H9 (cell line): ENCODE results near the gene NR5A1. TPM values are rescaled to one million over a fixed set of nuclear protein-coding genes. Genes with fewer than 3 reads are reported as not detected.

Experiments used
- DNase-seq: peaks from one replicate; pipeline ENCODE4 v3.0.0-alpha.2; 2017
- H2AFZ ChIP-seq: one replicate; pipeline ENCODE4 v1.6.1; 2013; ENCODE audit warnings: mild to moderate bottlenecking, low read length, control low read depth, moderate library complexity
- H2AK5ac ChIP-seq: 2 replicates; pipeline ENCODE4 v1.6.1; 2013; ENCODE audit warnings: low read length, control low read depth, mixed read lengths; ENCODE audit not compliant: insufficient read length
- H2BK120ac ChIP-seq: one replicate; pipeline ENCODE4 v1.6.1; 2013; ENCODE audit warnings: low read depth, mild to moderate bottlenecking, low read length, control low read depth, inconsistent platforms; ENCODE audit not compliant: poor library complexity, severe bottlenecking
- H2BK12ac ChIP-seq: 2 replicates; pipeline ENCODE4 v1.6.1; 2013; ENCODE audit warnings: low read length, control low read depth, mixed read lengths, low read depth; ENCODE audit not compliant: insufficient read length
- H2BK15ac ChIP-seq: 2 replicates; pipeline ENCODE4 v1.6.1; 2013; ENCODE audit warnings: low read depth, low read length, control low read depth
- H2BK20ac ChIP-seq: one replicate; pipeline ENCODE4 v1.6.1; 2013; ENCODE audit warnings: low read depth, mild to moderate bottlenecking, low read length, control low read depth, inconsistent platforms; ENCODE audit not compliant: poor library complexity, severe bottlenecking
- H2BK5ac ChIP-seq: 2 replicates; pipeline ENCODE4 v1.6.1; 2013; ENCODE audit warnings: low read length, control low read depth, mixed read lengths; ENCODE audit not compliant: insufficient read length
- H3K14ac ChIP-seq: 2 replicates; pipeline ENCODE4 v1.6.1; 2013; ENCODE audit warnings: low read length, control low read depth; ENCODE audit not compliant: insufficient read depth
- H3K18ac ChIP-seq: 2 replicates; pipeline ENCODE4 v1.6.1; 2013; ENCODE audit warnings: low read depth, mild to moderate bottlenecking, mixed read lengths, low read length, control low read depth; ENCODE audit not compliant: insufficient read length
- H3K23ac ChIP-seq: 2 replicates; pipeline ENCODE4 v1.6.1; 2013; ENCODE audit warnings: low read length, control low read depth, mixed read lengths, low read depth; ENCODE audit not compliant: insufficient read length
- H3K23me2 ChIP-seq: 2 replicates; pipeline ENCODE4 v1.6.1; 2013; ENCODE audit warnings: low read depth, mild to moderate bottlenecking, mixed read lengths, low read length, control low read depth; ENCODE audit not compliant: insufficient read length, poor library complexity, severe bottlenecking
- H3K27ac ChIP-seq: 2 replicates; pipeline ENCODE4 v1.5.1; 2013; ENCODE audit warnings: low read length, control low read depth, mixed read lengths, low read depth; ENCODE audit not compliant: insufficient read length
- H3K27me3 ChIP-seq: 2 replicates; pipeline ENCODE4 v1.6.1; 2013; ENCODE audit warnings: low read length, control low read depth, inconsistent platforms; ENCODE audit not compliant: insufficient read depth
- H3K4ac ChIP-seq: 2 replicates; pipeline ENCODE4 v1.6.1; 2013; ENCODE audit warnings: low read depth, mild to moderate bottlenecking, control low read depth, inconsistent platforms, low read length, moderate library complexity
- H3K4me1 ChIP-seq: 2 replicates; pipeline ENCODE4 v1.6.1; 2013; ENCODE audit warnings: low read length, control low read depth, inconsistent platforms; ENCODE audit not compliant: insufficient read depth
- H3K4me2 ChIP-seq: 2 replicates; pipeline ENCODE4 v1.6.1; 2013; ENCODE audit warnings: low read length, control low read depth, mixed read lengths; ENCODE audit not compliant: insufficient read length, insufficient read depth
- H3K56ac ChIP-seq: 2 replicates; pipeline ENCODE4 v1.6.1; 2013; ENCODE audit warnings: low read depth, mild to moderate bottlenecking, mixed read lengths, low read length, control low read depth; ENCODE audit not compliant: insufficient read length
- H3K79me1 ChIP-seq: 2 replicates; pipeline ENCODE4 v1.6.1; 2013; ENCODE audit warnings: low read depth, mild to moderate bottlenecking, moderate library complexity, low read length, control low read depth, inconsistent platforms; ENCODE audit not compliant: insufficient read depth, poor library complexity, severe bottlenecking
- H3K79me2 ChIP-seq: 2 replicates; pipeline ENCODE4 v1.6.1; 2013; ENCODE audit warnings: low read length, control low read depth, inconsistent platforms; ENCODE audit not compliant: insufficient read depth
- H3K9ac ChIP-seq: 2 replicates; pipeline ENCODE4 v1.6.1; 2013; ENCODE audit warnings: low read length, control low read depth, mixed read lengths; ENCODE audit not compliant: insufficient read length; ENCODE audit errors: extremely low read depth
- H3K9me3 ChIP-seq: one replicate; pipeline ENCODE4 v1.6.1; 2013; ENCODE audit warnings: low read depth, low read length, inconsistent platforms; ENCODE audit not compliant: control insufficient read depth
- H3T11ph ChIP-seq: one replicate; pipeline ENCODE4 v1.6.1; 2013; ENCODE audit warnings: mild to moderate bottlenecking, low read length, control low read depth, inconsistent platforms
- H4K20me1 ChIP-seq: one replicate; pipeline ENCODE4 v1.6.1; 2013; ENCODE audit not compliant: control insufficient read depth, insufficient read length, insufficient read depth
- H4K5ac ChIP-seq: 2 replicates; pipeline ENCODE4 v1.6.1; 2013; ENCODE audit warnings: low read depth, mild to moderate bottlenecking, mixed read lengths, low read length, control low read depth; ENCODE audit not compliant: insufficient read length
- H4K8ac ChIP-seq: replicated peaks from 2 replicates; pipeline ENCODE4 v1.6.1; 2013; ENCODE audit warnings: low read length, control low read depth, mixed read lengths, low read depth; ENCODE audit not compliant: insufficient read length
- H4K91ac ChIP-seq: 2 replicates; pipeline ENCODE4 v1.6.1; 2013; ENCODE audit warnings: low read depth, mild to moderate bottlenecking, moderate library complexity, mixed read lengths, low read length, control low read depth; ENCODE audit not compliant: insufficient read length
- H3K27ac Mint-ChIP-seq, 3 experiments: 2 replicates in 2 of 3; 3 replicates in 1 of 3; pipeline ENCODE4 v1.8.0; 2020 to 2021; ENCODE audit warnings: mixed read lengths in 3 of 3, mild to moderate bottlenecking in 1 of 3, moderate library complexity in 1 of 3
- H3K27me3 Mint-ChIP-seq: 2 replicates; pipeline ENCODE4 v1.8.0; 2021; ENCODE audit warnings: low read depth, mild to moderate bottlenecking, moderate library complexity, mixed read lengths
- H3K36me3 Mint-ChIP-seq, 3 experiments: 2 replicates in 2 of 3; 3 replicates in 1 of 3; pipeline ENCODE4 v1.8.0; 2020 to 2021; ENCODE audit warnings: low read depth in 3 of 3, mixed read lengths in 3 of 3; ENCODE audit not compliant: insufficient read depth in 1 of 3
- H3K4me1 Mint-ChIP-seq, 2 experiments: 2 replicates each; pipeline ENCODE4 v1.8.0; 2020; ENCODE audit warnings: mixed read lengths in 2 of 2
- H3K4me3 Mint-ChIP-seq, 2 experiments: 2 replicates in 1 of 2; 3 replicates in 1 of 2; pipeline ENCODE4 v1.8.0; 2020 to 2021; ENCODE audit warnings: mild to moderate bottlenecking in 2 of 2, mixed read lengths in 2 of 2, moderate library complexity in 1 of 2
- H3K9me3 Mint-ChIP-seq, 2 experiments: 2 replicates in 1 of 2; 3 replicates in 1 of 2; pipeline ENCODE4 v1.8.0; 2020; ENCODE audit warnings: mild to moderate bottlenecking in 2 of 2, mixed read lengths in 2 of 2, moderate library complexity in 1 of 2
- CTCF ChIP-seq: fragments of 200-600 bp; sonication (generic); conservative IDR thresholded peaks from 3 replicates; pipeline ENCODE4 v1.8.0; 2021; ENCODE audit warnings: antibody characterized with exemption, mild to moderate bottlenecking
- WGBS: extraction: QIAGEN DNeasy Blood & Tissue Kit; methylation state at CpG from one replicate; pipeline ENCODE4 v1.1.7; 2013; ENCODE audit warnings: missing lambda C conversion rate, low lambda C conversion rate, mixed read lengths; ENCODE audit not compliant: insufficient read length; ENCODE audit errors: extremely low coverage; 5-methylcytosine and 5-hydroxymethylcytosine counted together
- total RNA-seq: library from RNA; stranded (reverse); gene quantifications from 2 replicates; pipeline ENCODE4 v1.2.1, GENCODE V29; 2021

Gene NR5A1
- total RNA-seq, 1 experiment from 2014 or later: 0.37 TPM

GRCh38 chr9:124486778-124487259, 20.4 kb downstream of the NR5A1 start:
- Mint-ChIP-seq H3K4me1 (peaks cover 22 to 57% of the 10 kb centered on the region in 2 experiments), H3K36me3 (no peaks in the 10 kb centered on the region), H3K27ac (no peak overlapping the region), H3K9me3 (peaks cover 2 to 4% of the 10 kb centered on the region in 2 experiments; a peak in 2 of 5 replicates), H3K27me3 (peaks cover 37% of the 10 kb centered on the region), H3K4me3 (no peak overlapping the region)
- Histone ChIP-seq H3T11ph (no peak overlapping the region), H3K27me3 (no peaks in the 10 kb centered on the region), H3K56ac (no peak overlapping the region), H2BK120ac (no peak overlapping the region), H3K23ac (no peak overlapping the region), H3K4me1 (no peaks in the 10 kb centered on the region), H3K27ac (no peak overlapping the region), H4K5ac (no peak overlapping the region), H4K91ac (no peak overlapping the region), H3K79me1 (no peaks in the 10 kb centered on the region), H3K23me2 (peaks cover 4% of the 10 kb centered on the region), H3K9me3 (no peaks in the 10 kb centered on the region), H2BK5ac (no peak overlapping the region), H3K4me2 (no peak overlapping the region), H2AFZ (no peak overlapping the region), H3K9ac (no peak overlapping the region), H3K4ac (no peak overlapping the region), H2BK20ac (no peak overlapping the region), H3K14ac (no peak overlapping the region; the same call in 1 of the 2 replicates), H2AK5ac (no peak overlapping the region), H4K8ac (no peak overlapping the region), H3K18ac (no peak overlapping the region), H2BK12ac (no peak overlapping the region), H2BK15ac (no peak overlapping the region), H3K79me2 (no peaks in the 10 kb centered on the region), H4K20me1 (peaks cover 3% of the 10 kb centered on the region)
- TF ChIP-seq CTCF: no peak
- no CpG with 5 or more reads among the region's 17 CpGs for WGBS
- no peak for DNase-seq
